ENCODE measurements around the gene SLC16A1.
"Not testable (repeated sequence)": the region's sequence is repeated elsewhere in the genome, so short reads cannot be mapped to it uniquely, and the experiment has no call there.

SLC16A1 gene

GRCh38 chr1:112923234-112923958, 32.6 kb downstream of the SLC16A1 start:
- no peak for DNase-seq

- DNase-seq: no peak
These were observed 44.3 kb downstream of the SLC16A1 start for GRCh38 chr1:112911506-112912220.

- no peak for DNase-seq
These were observed 46.1 kb downstream of the SLC16A1 start for GRCh38 chr1:112909847-112910246.

GRCh38 chr1:112906150-112906698, 49.8 kb downstream of the SLC16A1 start:
- DNase-seq: no peak

GRCh38 chr1:112905395-112906149, 50.4 kb downstream of the SLC16A1 start:
- no peak for DNase-seq

GRCh38 chr1:112904831-112905261, 51.1 kb downstream of the SLC16A1 start:
- no peak for DNase-seq

- no peak for DNase-seq
These were observed 51.7 kb downstream of the SLC16A1 start for GRCh38 chr1:112904071-112904830.

GRCh38 chr1:112902221-112902620, 53.8 kb downstream of the SLC16A1 start:
- DNase-seq: no peak

GRCh38 chr1:112901387-112901786, 54.6 kb downstream of the SLC16A1 start:
- DNase-seq: no peak

- no peak for DNase-seq
These were observed 59.2 kb downstream of the SLC16A1 start for GRCh38 chr1:112896783-112897182.

- DNase-seq: no peak
These were observed 61.4 kb downstream of the SLC16A1 start for GRCh38 chr1:112894561-112895011.

- no peak for DNase-seq
These were observed 62.0 kb downstream of the SLC16A1 start for GRCh38 chr1:112894010-112894292.

GRCh38 chr1:112893288-112894009, 62.5 kb downstream of the SLC16A1 start:
- no peak for DNase-seq

GRCh38 chr1:112889906-112890305, 66.1 kb downstream of the SLC16A1 start:
- DNase-seq: not testable (repeated sequence)

- DNase-seq: no peak
These were observed 66.8 kb downstream of the SLC16A1 start for GRCh38 chr1:112889052-112889768.

- DNase-seq: peak; percentile 41
These were observed 67.4 kb downstream of the SLC16A1 start for GRCh38 chr1:112888630-112889029.

GRCh38 chr1:112887599-112888283, 68.3 kb downstream of the SLC16A1 start:
- DNase-seq: peak; percentile 40

- DNase-seq: not testable (repeated sequence)
These were observed 71.0 kb downstream of the SLC16A1 start for GRCh38 chr1:112884996-112885395.

GRCh38 chr1:112882271-112882744, 73.7 kb downstream of the SLC16A1 start:
- DNase-seq: no peak

- no peak for DNase-seq
These were observed 74.3 kb downstream of the SLC16A1 start for GRCh38 chr1:112881742-112882127.

GRCh38 chr1:112879834-112880233, 76.2 kb downstream of the SLC16A1 start:
- DNase-seq: no peak

Data from NCI-H524 treated with DMSO at 0.1 percent for 48 hours (cell line).